Fibroblast of the aortic adventitia (primary cell): ENCODE results near the gene LYRM1. TPM values are rescaled to one million over a fixed set of nuclear protein-coding genes. Genes with fewer than 3 reads are reported as not detected.

ENCODE experiments used
- DNase-seq: peaks from one replicate; pipeline ENCODE4 v3.0.0-alpha.2; 2010; ENCODE audit warnings: low read depth
- H3K4me3 ChIP-seq: 2 replicates; pipeline ENCODE4 v1.5.1; 2011; ENCODE audit warnings: low read depth, mild to moderate bottlenecking, control low read depth, low read length, moderate library complexity
- CTCF ChIP-seq: IDR thresholded peaks from 2 replicates; pipeline ENCODE4 v1.5.1; 2011; ENCODE audit warnings: mild to moderate bottlenecking, low read length, control low read depth, inconsistent platforms; ENCODE audit not compliant: insufficient read depth
- total RNA-seq: library from RNA; depleted of rRNA; stranded (reverse); fragments of >200 nt; gene quantifications from 2 replicates; pipeline ENCODE4 v1.2.3, GENCODE V29; 2012; ENCODE audit warnings: low replicate concordance

The LYRM1 gene
- total RNA-seq, 1 donor = 49.8 TPM

GRCh38 chr16:20930365-20930690 lies 29.8 kb downstream of the LYRM1 start:
- DNase-seq = no peak
- TF ChIP-seq CTCF = no peak
- no peak overlapping the region for H3K4me3 ChIP-seq

GRCh38 chr16:20931066-20931600 lies 30.6 kb downstream of the LYRM1 start:
- TF ChIP-seq CTCF = no peak
- H3K4me3 ChIP-seq = no peak overlapping the region
- DNase-seq = peak; percentile 53

- DNase-seq = no peak
- H3K4me3 ChIP-seq = no peak overlapping the region
- no peak for TF ChIP-seq CTCF
Observed at GRCh38 chr16:20933589-20933988, 33.0 kb downstream of the LYRM1 start.

- no peak overlapping the region for H3K4me3 ChIP-seq
- TF ChIP-seq CTCF = no peak
- DNase-seq = no peak
Observed at GRCh38 chr16:20937736-20938135, 37.2 kb downstream of the LYRM1 start.

- no peak overlapping the region for H3K4me3 ChIP-seq
- DNase-seq = peak; percentile 51
- no peak for TF ChIP-seq CTCF
Observed at GRCh38 chr16:20938426-20938825, 37.9 kb downstream of the LYRM1 start.

- no peak for TF ChIP-seq CTCF
- DNase-seq = no peak
- H3K4me3 ChIP-seq = no peak overlapping the region
Observed at GRCh38 chr16:20939611-20940010, 39.0 kb downstream of the LYRM1 start.

GRCh38 chr16:20940871-20941635 lies 40.5 kb downstream of the LYRM1 start:
- no peak overlapping the region for H3K4me3 ChIP-seq
- DNase-seq = no peak
- TF ChIP-seq CTCF = no peak
